Keratinocyte (primary cell): ENCODE data around the gene PEX7.

Experiments used
- CTCF ChIP-seq, 3 experiments: IDR thresholded peaks in 1 of 3; conservative IDR thresholded peaks in 1 of 3; optimal IDR thresholded peaks in 1 of 3; 2 replicates in 2 of 3; 3 replicates in 1 of 3; pipeline versions ENCODE3 to v1.5.1; 2011; ENCODE audit warnings: low read length in 3 of 3, mild to moderate bottlenecking in 3 of 3, moderate library complexity in 2 of 3, control low read depth in 1 of 3, inconsistent platforms in 1 of 3; ENCODE audit not compliant: insufficient read depth in 2 of 3; ENCODE audit errors: extremely low read depth in 1 of 3
- EZH2 ChIP-seq: IDR thresholded peaks from one replicate; pipeline ENCODE4 v1.6.1; 2012; ENCODE audit warnings: inconsistent platforms, mild to moderate bottlenecking, low read length, moderate library complexity

- TF ChIP-seq EZH2 (no peak), CTCF (optimal IDR thresholded peaks at IDR 0.05 in 1 of 3, IDR thresholded peaks at IDR 0.05 in 1 of 3, conservative IDR thresholded peaks at IDR 0.05 in 1 of 3; ENCODE audit: extremely low read depth in 1 of 3, insufficient read depth in 2 of 3, low read length in 3 of 3) (no peak)
These were observed 92.6 kb downstream of the PEX7 start for GRCh38 chr6:136914947-136915346.
